ENCODE results near the gene COL9A3. TPM values are rescaled to one million over a fixed set of nuclear protein-coding genes. Genes with fewer than 3 reads are reported as not detected.

COL9A3 gene
- polyA plus RNA-seq, 1 donor from 2014 or later = 3.1 TPM

DNA sequence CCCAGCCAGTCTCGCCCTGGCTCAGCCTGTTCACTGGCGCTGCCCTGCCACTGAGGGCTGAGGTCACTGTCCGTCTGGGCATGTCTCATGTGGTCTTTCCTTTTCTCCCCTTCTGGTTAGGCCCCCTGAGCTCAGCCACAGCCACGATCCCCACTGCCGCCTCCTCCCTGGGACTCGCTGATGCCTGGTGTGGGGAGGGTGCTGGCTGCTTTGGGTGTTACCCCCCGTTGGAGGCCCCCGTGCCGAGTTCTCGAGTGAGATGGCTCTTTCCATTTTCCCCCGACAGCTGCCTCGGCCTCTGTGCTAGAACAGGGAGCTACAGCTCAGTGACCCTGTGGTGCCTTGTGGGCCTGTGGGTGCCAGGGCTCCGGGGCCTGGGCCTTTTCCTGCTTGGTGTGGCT lies 59.7 kb downstream of the COL9A3 start:
- Histone ChIP-seq H4K20me1 (ENCODE audit: insufficient read depth) (no peaks in the 10 kb centered on the region), H3K27ac (ENCODE audit: low read length) (no peak overlapping the region), H3K9me3 (ENCODE audit: low read length) (no peaks in the 10 kb centered on the region), H3F3A (ENCODE audit: insufficient read depth, low read length, poor library complexity, severe bottlenecking) (no peaks in the 10 kb centered on the region), H2AFZ (ENCODE audit: low read depth, low read length) (no peak overlapping the region), H3K4me2 (ENCODE audit: low read length) (no peak overlapping the region), H3K79me2 (replicated peaks; ENCODE audit: insufficient read depth, low read length) (no peaks in the 10 kb centered on the region), H3K36me3 (ENCODE audit: insufficient read depth, low read length) (no peaks in the 10 kb centered on the region), H3K9ac (ENCODE audit: low read length) (no peak overlapping the region), H3K9me2 (ENCODE audit: insufficient read depth, low read length) (no peaks in the 10 kb centered on the region), H3K27me3 (ENCODE audit: insufficient read depth, low read depth, low read length) (no peaks in the 10 kb centered on the region), H3K4me3 (ENCODE audit: low read length) (no peak overlapping the region)
- TF ChIP-seq MXI1 (conservative IDR thresholded peaks at IDR 0.05; ENCODE audit: poor library complexity, severe bottlenecking) = no peak

DNA sequence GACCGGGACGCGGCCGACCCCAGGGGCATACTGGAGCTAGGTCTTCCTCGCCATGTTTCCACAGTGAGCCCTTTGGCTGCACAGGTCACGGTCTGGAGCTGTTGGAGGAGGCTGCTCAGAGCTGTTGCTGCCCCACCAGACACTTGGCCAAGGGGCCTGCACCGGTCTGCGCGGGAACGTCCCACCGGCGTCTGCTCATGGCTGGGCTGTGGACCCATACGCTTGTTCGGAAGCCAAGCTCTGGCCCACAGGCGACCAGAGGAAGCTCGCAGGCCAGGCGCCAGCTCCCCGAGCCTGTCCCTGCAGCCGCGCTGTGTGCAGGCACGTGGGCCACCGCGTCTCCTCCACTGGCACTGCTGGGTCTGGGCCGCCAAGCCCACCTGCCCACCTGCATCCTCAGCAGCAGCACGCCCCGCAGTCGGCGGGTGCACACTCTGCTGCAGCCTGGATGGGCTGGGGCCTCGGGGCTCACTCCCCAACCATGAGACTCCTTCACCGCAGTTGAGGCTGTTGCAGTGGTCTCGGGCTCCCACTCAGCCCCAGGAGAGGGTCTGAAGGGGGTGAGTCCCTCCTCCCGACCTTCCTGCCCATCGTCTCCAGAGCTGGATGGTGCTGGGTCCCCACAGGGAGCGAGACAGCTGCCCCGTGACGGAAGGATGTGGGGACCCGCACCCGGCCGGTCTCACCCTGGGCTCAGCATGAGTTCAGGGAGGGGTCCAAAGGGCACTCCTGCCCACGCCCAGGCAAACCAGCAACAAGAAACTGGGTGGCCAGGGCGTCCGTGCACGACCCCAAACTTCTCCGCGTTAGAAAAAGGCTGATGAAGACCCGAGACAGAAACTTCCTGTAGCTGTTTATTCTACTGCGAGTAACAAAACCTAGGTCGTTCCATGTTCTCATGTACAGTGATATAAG lies 60.3 kb downstream of the COL9A3 start:
- Histone ChIP-seq H3K27ac (ENCODE audit: low read length) (no peak overlapping the region), H3K36me3 (ENCODE audit: insufficient read depth, low read length) (no peaks in the 10 kb centered on the region), H4K20me1 (ENCODE audit: insufficient read depth) (no peaks in the 10 kb centered on the region), H3K9me2 (ENCODE audit: insufficient read depth, low read length) (no peaks in the 10 kb centered on the region), H3K79me2 (replicated peaks; ENCODE audit: insufficient read depth, low read length) (no peaks in the 10 kb centered on the region), H3K27me3 (ENCODE audit: insufficient read depth, low read depth, low read length) (no peaks in the 10 kb centered on the region), H3K9ac (ENCODE audit: low read length) (no peak overlapping the region), H3K4me3 (ENCODE audit: low read length) (no peak overlapping the region), H3F3A (ENCODE audit: insufficient read depth, low read length, poor library complexity, severe bottlenecking) (no peaks in the 10 kb centered on the region), H3K4me2 (ENCODE audit: low read length) (no peak overlapping the region), H3K9me3 (ENCODE audit: low read length) (no peaks in the 10 kb centered on the region), H2AFZ (ENCODE audit: low read depth, low read length) (no peak overlapping the region)
- no peak for TF ChIP-seq EZH2 (IDR thresholded peaks at IDR 0.05; ENCODE audit: borderline replicate concordance, insufficient read depth, low read length, poor library complexity, severe bottlenecking)
- TF ChIP-seq, protein P1, sequence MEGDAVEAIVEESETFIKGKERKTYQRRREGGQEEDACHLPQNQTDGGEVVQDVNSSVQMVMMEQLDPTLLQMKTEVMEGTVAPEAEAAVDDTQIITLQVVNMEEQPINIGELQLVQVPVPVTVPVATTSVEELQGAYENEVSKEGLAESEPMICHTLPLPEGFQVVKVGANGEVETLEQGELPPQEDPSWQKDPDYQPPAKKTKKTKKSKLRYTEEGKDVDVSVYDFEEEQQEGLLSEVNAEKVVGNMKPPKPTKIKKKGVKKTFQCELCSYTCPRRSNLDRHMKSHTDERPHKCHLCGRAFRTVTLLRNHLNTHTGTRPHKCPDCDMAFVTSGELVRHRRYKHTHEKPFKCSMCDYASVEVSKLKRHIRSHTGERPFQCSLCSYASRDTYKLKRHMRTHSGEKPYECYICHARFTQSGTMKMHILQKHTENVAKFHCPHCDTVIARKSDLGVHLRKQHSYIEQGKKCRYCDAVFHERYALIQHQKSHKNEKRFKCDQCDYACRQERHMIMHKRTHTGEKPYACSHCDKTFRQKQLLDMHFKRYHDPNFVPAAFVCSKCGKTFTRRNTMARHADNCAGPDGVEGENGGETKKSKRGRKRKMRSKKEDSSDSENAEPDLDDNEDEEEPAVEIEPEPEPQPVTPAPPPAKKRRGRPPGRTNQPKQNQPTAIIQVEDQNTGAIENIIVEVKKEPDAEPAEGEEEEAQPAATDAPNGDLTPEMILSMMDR (IDR thresholded peaks at IDR 0.05; ENCODE audit: poor library complexity, severe bottlenecking) = no peak
- TF ChIP-seq SMC3 (conservative IDR thresholded peaks at IDR 0.05; ENCODE audit: poor library complexity) = no peak
- no peak for TF ChIP-seq EP300 (conservative IDR thresholded peaks at IDR 0.05; ENCODE audit: poor library complexity, severe bottlenecking)
- no peak for TF ChIP-seq RAD21 (conservative IDR thresholded peaks at IDR 0.05)
- TF ChIP-seq, protein P2, sequence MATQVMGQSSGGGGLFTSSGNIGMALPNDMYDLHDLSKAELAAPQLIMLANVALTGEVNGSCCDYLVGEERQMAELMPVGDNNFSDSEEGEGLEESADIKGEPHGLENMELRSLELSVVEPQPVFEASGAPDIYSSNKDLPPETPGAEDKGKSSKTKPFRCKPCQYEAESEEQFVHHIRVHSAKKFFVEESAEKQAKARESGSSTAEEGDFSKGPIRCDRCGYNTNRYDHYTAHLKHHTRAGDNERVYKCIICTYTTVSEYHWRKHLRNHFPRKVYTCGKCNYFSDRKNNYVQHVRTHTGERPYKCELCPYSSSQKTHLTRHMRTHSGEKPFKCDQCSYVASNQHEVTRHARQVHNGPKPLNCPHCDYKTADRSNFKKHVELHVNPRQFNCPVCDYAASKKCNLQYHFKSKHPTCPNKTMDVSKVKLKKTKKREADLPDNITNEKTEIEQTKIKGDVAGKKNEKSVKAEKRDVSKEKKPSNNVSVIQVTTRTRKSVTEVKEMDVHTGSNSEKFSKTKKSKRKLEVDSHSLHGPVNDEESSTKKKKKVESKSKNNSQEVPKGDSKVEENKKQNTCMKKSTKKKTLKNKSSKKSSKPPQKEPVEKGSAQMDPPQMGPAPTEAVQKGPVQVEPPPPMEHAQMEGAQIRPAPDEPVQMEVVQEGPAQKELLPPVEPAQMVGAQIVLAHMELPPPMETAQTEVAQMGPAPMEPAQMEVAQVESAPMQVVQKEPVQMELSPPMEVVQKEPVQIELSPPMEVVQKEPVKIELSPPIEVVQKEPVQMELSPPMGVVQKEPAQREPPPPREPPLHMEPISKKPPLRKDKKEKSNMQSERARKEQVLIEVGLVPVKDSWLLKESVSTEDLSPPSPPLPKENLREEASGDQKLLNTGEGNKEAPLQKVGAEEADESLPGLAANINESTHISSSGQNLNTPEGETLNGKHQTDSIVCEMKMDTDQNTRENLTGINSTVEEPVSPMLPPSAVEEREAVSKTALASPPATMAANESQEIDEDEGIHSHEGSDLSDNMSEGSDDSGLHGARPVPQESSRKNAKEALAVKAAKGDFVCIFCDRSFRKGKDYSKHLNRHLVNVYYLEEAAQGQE (IDR thresholded peaks at IDR 0.05; ENCODE audit: borderline replicate concordance) = no peak
- no peak for TF ChIP-seq MXI1 (conservative IDR thresholded peaks at IDR 0.05; ENCODE audit: poor library complexity, severe bottlenecking)
- no peak for TF ChIP-seq TAF1 (IDR thresholded peaks at IDR 0.05; ENCODE audit: low read depth)
- TF ChIP-seq POLR2AphosphoS5 (IDR thresholded peaks at IDR 0.05) = no peak

All from neural cell (in vitro differentiated cells).